GM12875 (cell line): ENCODE measurements around the gene S100PBP.
A peak's percentile ranks its signal among the peaks of the same experiment; 100 is the strongest.

Experiments used
- H3K4me3 ChIP-seq: one replicate; pipeline ENCODE4 v1.5.1; 2011; ENCODE audit warnings: low read depth, low read length, control low read depth
- CTCF ChIP-seq: IDR thresholded peaks from 2 replicates; pipeline ENCODE4 v1.5.1; 2011; ENCODE audit warnings: low read depth, mild to moderate bottlenecking, control low read depth, inconsistent platforms, low read length, moderate library complexity, borderline replicate concordance; ENCODE audit not compliant: insufficient read depth

S100PBP gene

DNA sequence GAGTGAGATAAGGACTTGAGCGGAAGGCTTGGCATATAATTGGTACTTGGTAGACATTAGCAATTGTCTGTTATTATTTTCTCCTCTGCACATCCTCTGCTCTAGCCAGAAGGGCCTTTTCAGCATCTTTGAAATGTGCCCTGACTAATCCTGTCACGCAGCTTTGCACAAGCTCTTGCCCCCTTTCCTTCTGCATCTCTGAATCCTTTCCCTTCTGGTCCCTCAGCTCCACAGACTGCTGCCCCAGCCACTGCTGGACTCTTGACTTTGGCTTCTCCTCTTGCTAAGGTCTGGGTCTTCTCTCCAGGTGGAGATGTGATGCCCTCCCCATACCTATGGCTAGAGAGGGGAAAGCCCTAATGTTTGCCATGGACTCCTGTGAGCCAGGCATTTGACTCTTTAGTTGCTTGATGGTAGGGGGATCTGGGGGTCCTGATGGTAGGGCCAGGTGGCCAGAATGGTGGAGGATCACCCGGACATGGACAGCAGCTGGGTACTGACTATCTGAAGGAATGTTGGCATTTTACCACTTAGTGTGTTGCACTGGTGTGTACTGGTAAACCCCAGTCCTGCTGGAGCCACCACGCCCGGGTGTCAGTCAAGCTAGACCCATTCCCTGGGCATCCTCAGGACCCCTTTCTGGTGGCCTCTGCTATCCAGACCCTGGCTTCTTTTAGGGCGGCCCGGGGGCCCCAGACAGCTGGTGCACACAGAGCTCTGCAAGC lies 73.2 kb downstream of the S100PBP start:
- no peak overlapping the region for H3K4me3 ChIP-seq
- no peak for TF ChIP-seq CTCF

- TF ChIP-seq CTCF: no peak
Observed at GRCh38 chr1:32891241-32891570, 73.8 kb downstream of the S100PBP start.

GRCh38 chr1:32891630-32892029 lies 74.2 kb downstream of the S100PBP start:
- no peak for TF ChIP-seq CTCF

More at GRCh38 chr1:32891241-32891570, 73.8 kb downstream of the S100PBP start:
- H3K4me3 ChIP-seq: no peak overlapping the region

DNA sequence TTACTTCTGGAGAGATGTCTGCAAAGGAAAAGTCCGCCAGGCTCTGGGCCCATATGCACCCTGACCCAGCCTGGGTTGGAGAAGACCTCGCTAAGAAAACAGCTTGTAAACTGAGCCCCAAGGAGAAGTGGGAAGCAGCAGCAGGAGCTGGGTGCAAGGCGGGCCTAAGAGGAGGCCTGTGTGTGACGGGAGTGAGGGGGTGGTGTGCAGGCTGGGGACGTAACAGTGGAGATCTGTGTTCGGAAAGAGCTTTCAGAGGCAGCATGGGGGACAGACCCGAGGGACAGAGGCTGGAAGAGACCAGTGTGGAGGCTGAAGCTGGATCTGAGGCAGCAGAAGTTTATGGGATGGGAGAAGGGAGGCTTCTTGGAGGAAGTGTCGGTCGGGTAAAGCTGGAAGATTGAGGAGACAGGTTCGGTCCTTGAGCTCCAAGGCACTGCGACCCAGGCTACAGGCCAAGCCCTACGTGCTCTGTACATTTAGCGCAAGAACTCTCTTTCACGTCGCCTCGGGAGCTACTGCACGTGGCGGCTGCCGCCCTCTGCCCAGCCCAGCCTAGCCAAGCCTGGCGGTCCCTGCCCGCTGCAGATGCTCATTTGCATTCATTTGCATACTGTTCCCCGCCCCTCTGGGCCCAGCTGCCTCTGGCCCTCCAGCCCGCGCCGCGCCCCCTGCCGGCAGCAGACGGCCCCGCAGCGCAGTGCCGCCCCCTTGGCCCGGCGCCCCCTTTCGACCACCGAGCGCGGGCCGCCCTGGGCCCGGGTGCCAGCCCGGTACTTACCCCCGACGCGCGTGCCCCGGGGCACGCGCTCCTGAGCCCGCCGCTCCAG lies 75.1 kb downstream of the S100PBP start:
- TF ChIP-seq CTCF: peak; percentile 77
- H3K4me3 ChIP-seq: peak overlapping the region; percentile 5

More at GRCh38 chr1:32891630-32892029, 74.2 kb downstream of the S100PBP start:
- H3K4me3 ChIP-seq: no peak overlapping the region

GRCh38 chr1:32893198-32894018 lies 76.0 kb downstream of the S100PBP start:
- TF ChIP-seq CTCF: no peak
- peak overlapping the region; percentile 5 for H3K4me3 ChIP-seq

- TF ChIP-seq CTCF: no peak
- no peak overlapping the region for H3K4me3 ChIP-seq
Observed at GRCh38 chr1:32894019-32894600, 76.7 kb downstream of the S100PBP start.
